Kidney (tissue), 14 donors: ENCODE measurements around the gene LMTK3. TPM values are rescaled to one million over a fixed set of nuclear protein-coding genes. Genes with fewer than 3 reads are reported as not detected.
"Not testable (repeated sequence)": the region's sequence is repeated elsewhere in the genome, so short reads cannot be mapped to it uniquely, and the experiment has no call there.

Source experiments
- DNase-seq, 5 donors: peaks; one replicate each; pipeline ENCODE4 v3.0.0-alpha.2; 2013 to 2020
- FAIRE-seq: peaks from 2 replicates; lab custom pipeline; 2012; peaks lifted over from hg19 to GRCh38; lab: Jason Lieb, UNC
- H3K27ac ChIP-seq, 2 donors: one replicate each; pipeline ENCODE4 v1.7.0; 2013; ENCODE audit warnings: low read depth in 2 of 2, low read length in 2 of 2, inconsistent platforms in 1 of 2
- H3K27me3 ChIP-seq: one replicate; pipeline ENCODE4 v1.7.1; 2013; ENCODE audit warnings: low read length, inconsistent platforms; ENCODE audit not compliant: control insufficient read depth, insufficient read depth
- H3K36me3 ChIP-seq, 3 donors: one replicate each; pipeline versions ENCODE4 v1.7.0 to v1.7.1; 2013; ENCODE audit warnings: low read length in 3 of 3, control low read depth in 1 of 3, inconsistent platforms in 1 of 3; ENCODE audit not compliant: insufficient read depth in 3 of 3, control insufficient read depth in 2 of 3
- H3K4me1 ChIP-seq, 3 donors: one replicate each; pipeline versions ENCODE4 v1.7.0 to v1.7.1; 2013; ENCODE audit warnings: low read length in 3 of 3, inconsistent platforms in 1 of 3, low read depth in 1 of 3; ENCODE audit not compliant: control insufficient read depth in 2 of 3, insufficient read depth in 2 of 3
- H3K4me3 ChIP-seq, 3 donors: one replicate each; pipeline versions ENCODE4 v1.7.0 to v1.8.1; 2013; ENCODE audit warnings: low read length in 3 of 3, control low read depth in 1 of 3, inconsistent platforms in 1 of 3
- H3K9ac ChIP-seq, 3 donors: one replicate each; pipeline versions ENCODE4 v1.7.0 to v1.7.1; 2013; ENCODE audit warnings: low read length in 3 of 3, control low read depth in 1 of 3, inconsistent platforms in 1 of 3
- H3K9me3 ChIP-seq, 3 donors: one replicate each; pipeline versions ENCODE4 v1.7.0 to v1.7.1; 2013; ENCODE audit warnings: low read length in 3 of 3, control low read depth in 1 of 3, inconsistent platforms in 1 of 3; ENCODE audit not compliant: control insufficient read depth in 2 of 3, insufficient read depth in 1 of 3
- CTCF ChIP-seq: IDR thresholded peaks from 3 replicates; pipeline ENCODE4 v1.5.1; 2012; ENCODE audit warnings: mild to moderate bottlenecking, moderate library complexity, borderline replicate concordance; ENCODE audit not compliant: insufficient read depth; ENCODE audit errors: extremely low read depth
- intact Hi-C: fragments of 100-400 bp; cut with DNase I; formaldehyde crosslinking; loops from one replicate; pipeline ENCODE4 v1.11.1; 2022
- polyA plus RNA-seq: library from polyadenylated mRNA; stranded (reverse); fragments of 350-450 nt; fragmentation: Illumina TruSeq; extraction: RNeasy Lipid Tissue Mini Kit (QIAGEN cat#74804); gene quantifications from one replicate; pipeline ENCODE4 v1.2.3, GENCODE V29; 2014; ENCODE audit warnings: low read depth, low replicate concordance; ENCODE audit not compliant: insufficient read depth
- total RNA-seq: library from RNA; stranded (reverse); fragmentation: NEBNext Ultra II Directional; extraction: Animal tissue kit (Norgen Biotek cat#: 25700); gene quantifications from one replicate; pipeline ENCODE4 v1.2.1, GENCODE V29; 2021
- donor health status: control.
- donor health status: control.
- donor health status: control.
- donor health status: control.
- donor health status: control.
- donor health status: DM: yes; HTN: yes; CAD: no.
- donor health status: Normal renal cell carcinoma (clear cell type).

Gene LMTK3
- total and polyA plus RNA-seq, 2 donors from 2014 or later: 4.2 to 8.4 TPM

DNA sequence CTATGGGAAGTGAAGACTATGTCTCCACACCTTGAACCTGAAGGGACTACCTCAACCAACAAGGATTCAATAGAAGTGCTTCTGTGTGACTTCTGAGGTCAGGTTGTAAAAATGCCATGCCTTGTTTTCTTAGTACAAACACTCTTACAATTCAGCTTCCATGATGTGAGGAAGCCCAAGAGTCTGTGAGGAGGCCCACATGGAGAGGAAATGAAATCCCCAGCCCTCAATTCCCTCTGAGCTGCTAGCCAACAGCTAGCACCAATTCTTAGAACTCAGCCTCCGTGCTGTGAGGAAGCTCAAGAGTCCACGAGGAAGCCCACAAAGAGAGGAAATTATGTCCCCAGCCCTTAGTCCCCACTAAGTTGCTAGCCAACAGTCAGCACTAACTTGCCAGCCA, 12.6 kb upstream of the LMTK3 start:
- FAIRE-seq: no peak
- DNase-seq: no peak
- Histone ChIP-seq H3K36me3 (no peaks in the 10 kb centered on the region), H3K4me3 (no peak overlapping the region), H3K27me3 (no peaks in the 10 kb centered on the region), H3K9ac (no peak overlapping the region), H3K9me3 (peaks cover 0 to 16% (median 0%) of the 10 kb centered on the region in 3 donors), H3K4me1 (no peaks in the 10 kb centered on the region), H3K27ac (no peak overlapping the region)
- no peak for TF ChIP-seq CTCF
- intact Hi-C loops: no loop called here

DNA sequence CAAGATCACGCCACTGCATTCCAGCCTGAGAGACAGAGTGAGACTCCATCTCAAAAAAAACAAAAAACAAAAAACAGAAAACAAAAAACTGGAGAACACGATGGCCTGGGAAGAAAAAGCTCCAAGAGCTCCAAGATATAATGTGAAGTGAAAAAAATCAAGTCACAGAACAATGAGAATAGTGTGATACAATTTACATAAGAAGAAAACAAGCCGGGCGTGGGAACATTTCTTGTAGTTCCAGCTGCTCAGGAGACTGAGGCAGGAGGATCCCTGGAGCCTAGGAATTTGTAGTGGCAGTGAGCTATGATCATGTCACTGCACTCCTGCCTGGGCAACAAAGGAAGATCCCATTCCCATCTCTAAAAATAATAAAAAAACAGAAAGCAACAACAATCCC, 8.5 kb upstream of the LMTK3 start:
- no peak for TF ChIP-seq CTCF
- no peak for FAIRE-seq
- H3K4me1 ChIP-seq: no peaks in the 10 kb centered on the region
- no peak overlapping the region for H3K27ac ChIP-seq
- H3K9me3 ChIP-seq: peaks cover 0 to 5% (median 0%) of the 10 kb centered on the region in 3 donors
- no peak overlapping the region for H3K9ac ChIP-seq
- no peak overlapping the region for H3K4me3 ChIP-seq
- no peaks in the 10 kb centered on the region for H3K36me3 ChIP-seq
- no peak for DNase-seq
- H3K27me3 ChIP-seq: no peaks in the 10 kb centered on the region
- intact Hi-C loops: no loop called here

DNA sequence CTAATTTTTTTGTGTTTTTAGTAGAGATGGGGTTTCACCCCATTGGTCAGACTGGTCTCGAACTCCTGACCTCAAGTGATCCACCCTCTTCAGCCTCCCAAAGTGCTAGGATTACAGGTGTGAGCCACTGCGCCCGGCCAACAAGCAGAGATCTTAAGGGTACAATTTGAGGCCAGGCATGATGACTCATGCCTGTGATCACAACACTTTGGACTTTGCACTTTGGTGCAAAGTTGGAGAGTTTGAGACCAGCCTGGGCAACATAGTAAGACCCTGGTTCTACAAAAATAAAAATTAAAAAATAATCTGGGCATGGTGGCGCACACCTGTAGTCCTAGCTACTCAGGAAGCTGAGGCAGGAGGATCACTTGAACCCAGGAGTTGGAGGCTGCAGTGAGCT, 7.8 kb upstream of the LMTK3 start:
- H3K4me3 ChIP-seq, DNase-seq, H3K27ac ChIP-seq, H3K36me3 ChIP-seq, H3K4me1 ChIP-seq, intact Hi-C loops, H3K9ac ChIP-seq, FAIRE-seq, H3K27me3 ChIP-seq, H3K9me3 ChIP-seq: not testable (repeated sequence)

DNA sequence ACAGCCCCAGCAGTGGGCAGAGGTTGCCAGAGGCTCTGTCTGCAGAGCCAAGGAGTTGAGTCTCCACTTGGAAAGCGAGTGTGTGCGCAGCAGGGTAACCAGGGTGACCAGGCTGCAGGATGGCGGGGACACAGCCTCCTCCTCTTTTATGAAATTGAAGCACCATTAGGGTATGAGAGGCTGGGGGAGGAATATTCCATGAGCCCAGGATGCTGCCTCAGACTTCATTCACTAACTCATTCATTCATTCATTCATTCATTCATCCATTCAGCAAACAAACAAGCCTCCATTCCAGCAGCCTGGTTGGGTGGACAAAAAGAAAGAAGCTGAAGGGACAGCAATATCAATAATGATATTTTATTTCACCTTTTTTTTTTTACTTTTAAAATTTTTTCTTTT, 6.6 kb upstream of the LMTK3 start:
- no peak overlapping the region for H3K9ac ChIP-seq
- peaks cover 0 to 4% (median 0%) of the 10 kb centered on the region in 3 donors for H3K4me1 ChIP-seq
- intact Hi-C loops: no loop called here
- H3K27me3 ChIP-seq: peaks cover under 1% of the 10 kb centered on the region
- no peaks in the 10 kb centered on the region for H3K36me3 ChIP-seq
- FAIRE-seq: no peak
- DNase-seq: no peak
- H3K4me3 ChIP-seq: no peak overlapping the region
- no peak overlapping the region for H3K27ac ChIP-seq
- H3K9me3 ChIP-seq: no peaks in the 10 kb centered on the region
- TF ChIP-seq CTCF: no peak
